NCI-H1694 (cell line): ENCODE results near the gene SNURF.
A peak's percentile ranks its signal among the peaks of the same experiment; 100 is the strongest.
"Not testable (repeated sequence)": the region's sequence is repeated elsewhere in the genome, so short reads cannot be mapped to it uniquely, and the experiment has no call there.

Experiments
- DNase-seq: peaks from one replicate; lab custom pipeline; 2025; lab: John Stamatoyannopoulos, UW

Gene SNURF, protein sequence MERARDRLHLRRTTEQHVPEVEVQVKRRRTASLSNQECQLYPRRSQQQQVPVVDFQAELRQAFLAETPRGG

DNA sequence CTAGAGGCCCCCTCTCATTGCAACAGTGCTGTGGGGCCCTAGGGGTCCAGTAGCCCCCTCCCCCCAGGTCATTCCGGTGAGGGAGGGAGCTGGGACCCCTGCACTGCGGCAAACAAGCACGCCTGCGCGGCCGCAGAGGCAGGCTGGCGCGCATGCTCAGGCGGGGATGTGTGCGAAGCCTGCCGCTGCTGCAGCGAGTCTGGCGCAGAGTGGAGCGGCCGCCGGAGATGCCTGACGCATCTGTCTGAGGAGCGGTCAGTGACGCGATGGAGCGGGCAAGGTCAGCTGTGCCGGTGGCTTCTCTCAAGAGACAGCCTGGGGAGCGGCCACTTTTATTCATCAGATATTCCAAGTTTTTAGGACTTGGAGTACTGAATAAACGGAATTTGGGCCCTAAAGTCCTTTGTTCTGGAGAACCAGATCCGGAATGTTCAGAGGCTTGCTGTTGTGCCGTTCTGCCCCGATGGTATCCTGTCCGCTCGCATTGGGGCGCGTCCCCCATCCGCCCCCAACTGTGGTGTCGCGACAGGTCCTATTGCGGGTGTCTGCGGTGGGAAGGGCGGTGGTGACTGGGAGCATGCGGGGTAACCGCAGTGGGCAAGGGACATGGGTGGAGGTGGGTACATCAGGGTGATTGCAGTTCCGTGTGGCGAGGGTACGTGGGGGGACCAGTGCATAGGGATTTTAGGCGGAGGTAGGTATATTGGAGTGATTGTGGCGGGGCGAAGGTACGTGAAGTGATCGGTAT, at the start of gene SNURF, which contains the start of gene SNRPN:
Gene SNURF, plus strand, starts transcription at position 205 of the 748 bp plus-strand sequence. Its CDS starts 62 bp downstream, at position 267.
Gene SNRPN, plus strand, starts transcription at position 205 of the 748 bp plus-strand sequence. CDS start 19,467 bp downstream, outside the sequence.
- peak; percentile 20 for DNase-seq

DNA sequence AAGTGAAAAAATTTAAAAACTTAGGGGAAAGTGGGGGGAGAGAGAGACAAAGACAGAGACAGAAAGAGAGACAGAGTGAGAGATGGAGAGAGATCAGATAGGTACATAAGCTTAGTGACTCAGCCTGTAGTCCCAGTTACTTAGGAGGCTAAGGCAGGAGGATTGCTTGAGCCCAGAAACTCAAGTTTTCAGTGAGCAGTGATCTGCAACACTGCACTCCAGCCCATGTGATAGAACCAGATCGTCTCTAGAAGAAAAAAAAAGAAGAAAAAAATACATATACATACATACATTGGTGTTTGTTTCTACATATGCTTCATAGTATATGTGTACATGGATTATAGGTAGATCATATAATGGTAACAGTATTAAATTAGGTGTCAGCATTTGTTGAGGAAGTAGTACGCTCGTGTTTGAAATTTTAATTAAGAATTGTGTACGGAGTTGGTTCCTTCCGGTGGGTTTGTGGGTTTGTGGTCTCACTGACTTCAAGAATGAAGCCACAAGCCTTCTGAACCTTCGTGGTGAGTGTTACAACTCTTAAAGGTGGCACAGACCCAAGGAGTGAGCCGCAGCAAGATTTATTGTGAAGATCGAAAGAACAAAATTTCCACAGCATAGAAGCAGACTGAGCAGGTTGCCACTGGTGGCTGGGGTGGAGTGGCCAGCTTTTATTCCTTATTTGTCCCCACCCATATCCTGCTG, 38.3 kb upstream of the SNURF start:
- no peak for DNase-seq

DNA sequence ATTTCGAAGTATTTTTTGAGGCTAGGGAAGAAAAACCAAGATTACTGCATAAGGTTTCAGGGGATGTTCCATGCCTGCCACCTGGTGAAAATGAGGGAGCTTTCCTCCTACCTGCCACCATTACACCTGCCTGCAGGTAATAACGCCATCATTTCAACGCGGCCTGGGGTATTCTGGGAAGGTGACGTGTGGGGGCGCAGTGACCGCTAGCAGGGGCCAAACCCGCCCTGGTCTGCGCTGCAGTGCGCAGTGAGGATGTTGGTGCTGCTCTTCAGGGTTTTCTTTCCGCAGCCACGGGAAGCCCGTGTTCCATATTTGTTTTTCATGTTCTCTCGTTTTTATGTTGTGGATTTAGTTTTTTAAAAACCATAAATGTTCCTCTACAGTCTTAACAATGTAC, 37.4 kb upstream of the SNURF start:
- no peak for DNase-seq

DNA sequence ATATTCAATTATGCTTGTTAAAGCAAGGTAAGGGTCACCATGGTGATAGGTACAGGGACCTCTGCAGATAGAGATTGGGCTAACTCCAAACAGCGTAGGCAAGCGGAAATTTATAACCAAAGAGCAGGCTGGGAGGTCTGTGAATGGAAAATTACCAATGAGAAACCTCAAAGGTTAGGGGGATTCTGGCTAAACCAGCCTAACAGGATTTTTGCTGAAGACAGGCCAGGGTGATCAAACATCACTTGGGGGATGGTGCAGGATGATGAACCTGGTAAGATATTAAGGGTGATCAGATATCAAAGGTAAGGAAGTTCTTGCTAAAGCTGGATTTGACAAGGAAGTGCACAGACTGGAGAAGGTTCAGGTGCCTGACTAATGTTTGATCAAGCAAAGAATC, 35.3 kb upstream of the SNURF start:
- DNase-seq, result no peak

DNA sequence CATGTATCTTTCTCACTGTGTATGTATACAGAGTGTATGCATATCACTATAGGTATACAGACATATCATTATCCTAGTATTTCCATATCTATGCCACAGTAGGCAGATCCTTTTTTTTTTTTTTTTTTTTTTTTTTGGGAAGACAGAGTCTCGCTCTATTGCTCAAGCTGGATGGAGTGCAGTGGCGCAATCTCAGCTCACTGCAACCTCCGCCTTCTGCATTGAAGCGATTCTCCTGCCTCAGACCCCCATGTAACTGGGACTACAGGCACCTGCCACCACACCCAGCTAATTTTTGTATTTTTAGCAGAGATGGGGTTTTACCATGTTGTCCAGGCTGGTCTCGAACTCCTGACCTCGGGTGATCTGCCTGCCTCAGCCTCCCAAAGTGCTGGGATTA, 32.0 kb upstream of the SNURF start:
- DNase-seq, result not testable (repeated sequence)

DNA sequence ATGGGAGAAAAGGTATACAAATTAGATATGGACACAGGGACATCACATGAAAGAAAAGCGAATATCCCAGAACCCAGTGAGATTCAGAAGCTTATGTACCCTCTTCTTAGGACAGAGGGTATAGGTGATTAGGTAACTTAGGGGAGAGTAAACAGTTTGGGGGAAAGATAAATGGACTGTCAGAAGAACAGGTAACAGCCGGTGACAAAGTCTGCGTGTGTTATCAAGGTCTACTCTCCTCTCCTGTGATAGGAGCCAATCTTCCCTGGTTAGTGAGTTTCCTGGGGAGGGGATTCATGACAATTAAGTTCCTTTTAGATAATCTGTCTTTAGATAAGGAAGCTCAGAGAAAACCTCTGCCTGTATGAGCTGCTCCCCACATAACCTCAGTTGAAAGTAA, 30.6 kb upstream of the SNURF start:
- no peak for DNase-seq

DNA sequence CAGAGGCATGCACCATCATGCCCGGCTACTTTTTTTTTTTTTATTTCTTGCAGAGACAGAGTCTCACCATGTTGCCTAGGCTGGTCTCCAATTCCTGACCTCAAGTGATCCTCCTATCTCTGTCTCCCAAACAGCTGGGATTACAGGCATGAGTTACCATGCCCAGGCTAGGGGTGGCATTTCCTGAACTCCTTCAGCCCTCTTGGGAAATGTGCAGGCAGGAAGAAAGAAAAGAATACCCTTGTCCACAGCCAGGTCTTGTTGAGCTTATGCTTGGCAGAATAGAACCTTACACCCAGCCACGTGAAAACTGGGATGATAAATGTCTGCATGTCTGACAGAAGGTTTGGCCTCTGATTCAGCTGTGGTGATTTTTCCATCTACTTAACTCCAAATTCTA, 30.2 kb upstream of the SNURF start:
- no peak for DNase-seq

DNA sequence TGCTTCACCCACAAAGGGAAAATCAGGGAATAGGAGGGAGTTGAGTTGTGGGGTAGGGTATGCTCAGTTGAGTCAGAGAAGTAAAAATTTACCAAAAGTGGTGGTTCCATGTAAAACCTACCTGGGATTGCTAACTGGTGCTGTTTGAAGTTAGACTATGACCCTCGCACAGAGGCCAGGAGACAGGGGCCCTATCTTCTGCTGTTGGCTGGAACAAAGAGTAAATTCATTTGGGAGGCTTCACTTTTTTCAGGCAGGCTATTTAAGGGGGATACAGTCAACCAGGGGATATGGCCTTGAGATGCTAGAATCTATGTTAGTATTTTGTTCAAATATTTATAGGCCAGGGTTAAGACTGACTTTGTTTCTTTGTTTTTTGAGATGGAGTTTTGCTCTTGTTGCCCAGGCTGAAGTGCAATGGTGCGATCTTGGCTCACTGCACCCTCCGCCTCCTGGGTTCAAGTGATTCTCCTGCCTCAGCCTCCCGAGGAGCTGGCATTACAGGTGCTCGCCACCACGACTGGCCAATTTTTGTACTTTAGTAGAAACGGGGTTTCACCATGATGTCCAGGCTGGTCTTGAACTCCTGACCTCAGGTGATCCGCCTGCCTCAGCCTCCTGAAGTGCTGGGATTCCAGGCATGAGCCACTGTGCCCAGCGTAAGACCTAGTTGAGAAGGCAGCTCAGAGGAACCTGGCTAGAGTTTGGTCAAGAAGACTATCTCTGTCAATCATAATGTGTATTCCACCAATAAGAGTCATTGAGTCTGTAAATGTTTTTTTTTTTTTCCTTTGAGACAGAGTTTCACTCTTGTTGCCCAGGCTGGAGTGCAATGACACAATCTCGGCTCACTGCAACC, 22.7 kb upstream of the SNURF start:
- not testable (repeated sequence) for DNase-seq

DNA sequence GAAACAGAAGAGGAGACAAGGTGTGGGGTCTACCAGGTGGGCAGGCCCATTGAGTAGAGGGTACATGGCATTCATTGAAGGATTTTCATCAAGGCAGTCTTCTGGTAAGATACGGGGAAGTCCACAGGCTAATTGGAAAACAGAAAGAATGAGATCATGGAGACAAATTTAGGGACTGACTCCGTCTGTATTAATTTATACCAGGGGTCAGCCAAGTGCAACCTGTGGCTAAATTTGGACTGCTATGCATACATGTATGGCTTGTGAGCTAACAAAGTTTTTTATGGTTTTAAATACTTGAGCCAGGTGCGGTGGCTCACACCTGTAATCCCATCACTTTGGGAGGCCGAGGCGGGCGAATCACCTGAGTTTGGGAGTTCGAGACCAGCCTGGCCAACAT, 21.1 kb upstream of the SNURF start:
- DNase-seq, result no peak

DNA sequence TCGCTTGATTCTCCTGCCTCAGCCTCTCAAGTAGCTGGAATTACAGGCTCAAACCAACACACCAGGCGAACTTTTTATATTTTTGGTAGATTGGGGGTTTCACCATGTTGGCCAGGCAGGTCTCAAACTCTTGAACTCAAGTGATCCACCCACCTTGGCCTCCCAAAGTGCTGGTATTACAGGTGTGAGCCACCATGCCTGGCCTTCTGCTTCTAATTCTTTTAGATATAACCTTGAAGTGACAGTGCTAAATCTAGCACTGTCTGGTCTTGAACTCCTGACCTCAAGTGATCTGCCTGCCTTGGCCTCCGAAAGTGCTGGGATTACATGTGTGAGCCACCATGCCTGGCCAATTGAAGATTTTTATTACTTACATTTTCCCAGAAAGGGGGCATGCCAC, 16.6 kb upstream of the SNURF start:
- not testable (repeated sequence) for DNase-seq

DNA sequence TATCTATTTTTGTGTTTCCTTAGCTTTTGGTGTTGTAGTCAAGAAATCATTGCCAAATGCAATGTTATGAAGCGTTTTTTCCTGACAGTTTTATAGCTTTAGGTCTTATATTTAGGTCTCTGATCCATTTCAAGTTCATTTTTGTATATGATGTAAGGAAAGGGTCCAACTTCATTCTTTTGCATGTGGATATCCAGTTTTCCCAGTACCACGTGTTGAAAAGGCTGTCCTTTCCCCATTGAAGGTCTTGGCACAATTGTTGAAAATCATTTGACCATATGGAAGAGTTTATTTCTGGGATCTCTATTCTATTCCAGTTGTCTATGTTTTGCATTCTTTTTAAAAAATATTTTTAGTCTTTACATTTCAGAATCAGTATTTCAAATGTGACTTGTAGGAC, 14.6 kb upstream of the SNURF start:
- no peak for DNase-seq

DNA sequence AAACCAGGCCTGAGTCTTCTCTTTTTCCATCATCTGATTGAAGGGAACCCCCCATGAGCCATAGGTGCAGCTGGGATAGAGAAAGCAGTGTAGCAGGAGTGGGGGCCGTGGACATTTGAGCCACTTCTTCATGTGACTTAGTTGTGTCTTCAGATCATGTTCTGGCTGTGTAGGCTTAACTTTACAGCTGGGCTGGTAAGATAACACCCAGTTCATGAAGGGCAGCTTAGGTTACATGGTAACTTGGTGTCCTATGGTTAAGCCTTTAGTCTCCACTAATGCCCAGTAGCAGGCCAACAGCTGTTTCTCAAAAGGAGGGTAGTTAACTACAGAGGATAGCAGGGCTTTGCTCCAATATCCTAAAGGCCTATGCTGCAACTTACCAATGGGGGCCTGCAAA, 11.4 kb upstream of the SNURF start:
- no peak for DNase-seq

DNA sequence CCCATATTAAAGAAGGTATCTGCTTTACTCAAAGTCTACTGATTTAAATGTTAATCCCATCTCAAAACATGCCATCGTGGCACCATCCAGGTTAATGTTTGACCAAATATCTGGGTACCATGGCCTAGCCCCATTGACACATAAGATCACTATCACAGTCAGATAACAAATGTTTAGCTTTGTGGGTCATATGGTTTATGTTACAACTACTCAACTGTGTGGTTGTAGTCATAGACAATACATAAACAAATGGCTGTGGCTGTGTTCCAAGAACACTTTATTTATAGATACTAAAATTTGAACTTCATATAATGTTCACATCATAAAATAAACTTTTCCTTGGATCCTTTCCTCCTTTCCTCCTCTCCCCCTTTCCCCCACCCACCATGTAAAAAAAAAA, 9.8 kb upstream of the SNURF start:
- no peak for DNase-seq

DNA sequence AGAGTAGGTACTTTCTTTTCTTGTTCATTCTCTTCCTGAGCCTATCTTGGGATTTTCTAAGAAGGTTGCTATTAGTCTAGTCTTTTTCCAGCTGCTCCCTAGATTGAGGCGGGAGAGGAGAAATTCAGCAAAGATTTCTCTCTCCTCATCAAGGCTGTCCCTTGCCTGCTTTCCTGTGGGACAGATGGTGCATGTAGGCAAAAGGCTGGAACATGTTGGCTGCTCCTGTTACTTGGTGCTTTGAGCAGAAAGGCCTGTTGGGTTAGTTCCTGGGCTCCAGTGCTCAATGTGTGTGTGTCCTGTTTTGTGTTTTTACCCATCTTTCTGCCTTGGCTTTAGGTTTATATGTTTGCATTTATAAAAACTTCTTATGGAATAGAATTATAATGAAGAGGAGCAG, 9.1 kb upstream of the SNURF start:
- DNase-seq, result no peak

DNA sequence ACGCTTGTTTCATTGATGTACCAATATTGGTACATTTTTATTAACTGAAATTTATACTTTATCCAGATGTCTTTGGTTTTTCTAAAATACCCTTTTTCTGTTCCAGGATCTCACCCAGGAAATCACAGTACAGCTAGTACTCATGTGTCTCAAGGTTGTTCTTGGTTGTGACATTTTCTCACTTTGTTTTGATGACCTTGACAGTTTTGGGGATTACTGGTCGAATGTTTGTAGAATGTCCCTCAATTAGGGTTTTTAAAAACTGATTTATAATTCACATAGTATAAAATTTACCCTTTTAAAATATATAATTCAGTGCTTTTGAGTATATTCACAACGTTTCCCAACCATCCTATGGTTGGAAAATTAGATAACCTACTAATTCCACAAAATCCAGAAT, 6.3 kb upstream of the SNURF start:
- DNase-seq, result no peak

DNA sequence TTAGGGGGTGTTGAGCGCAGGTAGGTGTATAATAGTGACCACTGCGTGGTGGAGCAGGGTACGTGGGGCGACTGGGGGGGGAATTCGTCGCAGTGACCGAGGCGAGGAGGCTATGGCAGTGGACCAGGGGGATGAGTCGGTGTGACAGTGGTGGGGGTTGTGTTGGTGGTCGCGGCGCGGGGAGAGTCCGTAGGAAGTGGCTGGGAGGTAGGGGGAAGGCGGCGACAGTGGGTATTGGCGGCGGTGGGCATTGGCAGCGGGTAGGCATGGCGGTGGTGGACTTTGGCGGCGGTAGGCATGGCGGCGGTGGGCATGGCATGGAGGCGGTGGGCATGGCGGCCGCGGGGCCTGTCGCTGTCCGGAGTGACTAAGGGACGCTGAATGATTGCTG, 739 bp downstream of the SNURF start:
- no peak for DNase-seq

DNA sequence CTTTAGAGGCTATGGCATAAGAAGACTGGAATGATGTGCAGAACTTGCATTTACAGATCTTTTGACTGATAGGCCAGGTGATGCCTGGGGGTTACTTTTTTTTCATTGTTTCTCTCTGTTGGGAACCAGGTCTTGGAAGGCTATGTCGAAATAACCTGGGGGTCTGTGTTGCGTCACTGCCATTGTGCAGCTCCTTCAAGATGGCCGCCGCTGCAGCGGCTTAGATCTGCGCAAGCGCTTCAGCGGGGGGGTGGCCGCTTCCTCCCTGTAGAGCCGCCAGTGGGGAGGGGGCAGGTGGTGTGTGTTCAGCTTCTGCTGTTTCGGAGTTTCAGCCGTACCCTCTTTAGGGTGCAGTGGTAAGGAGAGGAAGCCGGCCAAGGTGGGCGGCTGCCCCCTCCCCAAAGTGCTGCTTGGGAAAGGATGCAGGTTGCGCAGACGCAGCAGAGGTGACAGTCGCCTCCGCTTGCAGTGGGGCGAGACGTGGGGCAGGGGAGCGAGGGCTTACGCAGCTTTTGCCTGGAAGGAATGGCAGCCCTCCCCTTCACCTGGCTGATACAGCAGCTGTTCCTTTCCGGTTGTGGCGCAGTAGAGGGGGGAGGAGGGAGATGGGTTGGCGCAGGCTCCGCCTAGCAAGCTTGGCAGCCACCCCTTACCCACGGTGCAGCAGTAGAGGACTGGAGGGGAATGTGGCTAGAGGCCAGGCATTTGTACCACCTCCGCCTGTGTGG, 1.5 kb downstream of the SNURF start:
- DNase-seq, result peak; percentile 72

DNA sequence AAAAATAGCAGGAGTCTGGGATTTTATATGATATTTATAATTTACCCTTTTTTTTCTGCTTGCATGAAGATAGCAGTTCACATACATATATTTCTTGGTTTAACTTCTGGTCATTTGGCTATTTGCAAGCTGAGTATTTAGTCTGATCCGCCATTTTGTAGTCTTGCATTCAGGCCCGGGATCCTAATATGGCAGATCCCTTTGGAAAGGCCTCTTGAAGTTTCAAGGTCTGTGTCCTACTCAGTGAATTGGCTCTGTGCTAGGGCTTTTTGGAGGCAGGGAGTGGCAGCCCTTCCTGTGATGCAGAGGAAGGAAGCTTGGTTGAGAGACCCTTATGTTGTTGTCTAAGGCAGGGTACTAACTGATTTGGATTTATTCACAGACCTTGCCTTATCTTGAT, 2.9 kb downstream of the SNURF start:
- no peak for DNase-seq

DNA sequence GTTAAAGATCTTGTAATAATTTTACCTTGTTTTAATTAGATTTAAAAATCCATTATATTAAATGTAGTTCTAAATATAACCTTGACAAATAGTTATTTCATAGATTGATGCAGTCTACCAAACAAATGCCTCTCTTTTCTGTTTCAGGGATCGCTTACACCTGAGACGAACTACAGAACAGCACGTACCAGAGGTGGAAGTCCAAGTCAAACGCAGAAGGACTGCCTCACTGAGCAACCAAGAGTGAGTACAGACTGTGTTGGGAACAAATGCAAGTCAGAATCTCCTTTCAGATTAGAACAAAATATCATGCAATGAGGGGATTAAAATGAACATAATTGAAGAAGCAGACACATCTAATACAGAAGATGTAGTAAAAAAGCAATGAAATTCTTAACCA, 7.2 kb downstream of the SNURF start:
- no peak for DNase-seq

DNA sequence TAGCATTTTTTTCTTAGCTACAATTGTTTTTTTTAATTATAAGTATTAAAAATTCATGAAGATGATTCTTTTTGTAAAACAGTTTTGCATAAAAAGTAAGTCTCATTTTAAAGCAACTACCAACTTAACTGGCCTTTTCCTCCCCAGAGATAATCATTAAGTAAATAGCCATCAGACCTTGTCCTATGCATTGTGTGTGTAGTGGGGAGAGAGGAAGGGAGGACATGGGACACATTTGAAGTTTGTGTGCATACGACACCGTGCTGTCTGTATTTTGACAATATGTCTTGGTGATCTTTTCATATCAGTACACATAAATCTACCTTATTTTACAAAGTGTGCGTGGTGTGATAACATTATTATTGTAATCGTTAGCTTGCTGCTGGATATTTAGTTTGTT, 8.1 kb downstream of the SNURF start:
- no peak for DNase-seq

DNA sequence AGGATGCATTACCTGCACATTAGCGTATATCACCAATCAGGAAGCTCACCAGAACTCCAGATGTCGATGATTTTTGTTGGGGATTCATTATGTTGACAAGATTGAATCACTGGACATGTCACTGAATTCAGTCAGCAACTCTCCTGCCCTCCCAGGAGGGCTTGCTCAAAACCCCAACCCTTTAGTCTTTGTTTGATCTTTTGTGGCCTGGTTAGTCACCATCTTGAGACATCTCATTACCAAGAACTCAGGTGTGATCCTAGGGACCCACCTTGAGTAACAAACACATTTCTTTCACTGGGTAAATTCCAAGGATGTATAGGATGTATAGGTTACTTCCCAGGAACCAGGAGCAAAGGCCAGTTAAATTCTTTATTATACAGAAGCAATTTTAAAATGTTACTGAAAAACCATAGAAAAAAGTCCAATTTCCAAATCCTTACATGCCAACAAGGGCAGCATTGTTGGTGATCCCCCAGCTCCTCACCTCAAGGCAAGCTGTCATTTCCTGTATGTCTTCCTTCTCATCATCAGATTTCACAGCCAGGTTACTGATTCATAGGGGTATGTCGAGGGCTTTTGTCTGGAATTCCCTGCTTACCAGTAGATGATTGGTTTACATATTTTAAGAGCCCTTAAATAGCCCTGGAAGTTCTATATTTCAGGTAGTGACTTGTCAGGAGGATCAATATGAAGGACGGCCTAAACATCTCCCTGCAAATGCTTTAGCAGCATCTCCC, 11.7 kb downstream of the SNURF start:
- DNase-seq, result no peak
